SK-N-MC (cell line): ENCODE data around the gene RIN3.

ENCODE experiments used
- DNase-seq: peaks from one replicate; pipeline ENCODE4 v3.0.0-alpha.2; 2011; ENCODE audit warnings: low read depth, low spot score
- H3K27ac ChIP-seq: fragments of 200-600 bp; sonication (generic); 2 replicates; pipeline ENCODE4 v1.5.1; 2016; ENCODE audit warnings: mixed run types
- H3K36me3 ChIP-seq: fragments of 200-600 bp; sonication (generic); 2 replicates; pipeline ENCODE4 v1.6.1; 2017; ENCODE audit warnings: antibody characterized with exemption, low read length, mixed read lengths; ENCODE audit not compliant: insufficient read depth
- H3K4me3 ChIP-seq: fragments of 200-600 bp; sonication (generic); 2 replicates; pipeline ENCODE4 v1.5.1; 2016
- H3K9ac ChIP-seq: fragments of 200-600 bp; sonication (generic); 2 replicates; pipeline ENCODE4 v1.8.0; 2017; ENCODE audit warnings: mixed run types, mixed read lengths; ENCODE audit not compliant: insufficient read length
- H3K9me3 ChIP-seq: fragments of 200-600 bp; sonication (generic); 2 replicates; pipeline ENCODE4 v1.6.1; 2017; ENCODE audit warnings: low read depth, mild to moderate bottlenecking, antibody characterized with exemption, low read length, moderate library complexity, mixed read lengths
- EZH2 ChIP-seq: fragments of 200-600 bp; sonication (generic); IDR thresholded peaks from one replicate; pipeline ENCODE4 v1.6.1; 2017; ENCODE audit warnings: antibody characterized with exemption
- FOXP2 ChIP-seq: optimal IDR thresholded peaks from 2 replicates; pipeline ENCODE3; 2011; ENCODE audit warnings: mild to moderate bottlenecking, moderate library complexity; ENCODE audit not compliant: insufficient read depth; ENCODE audit errors: extremely low read length, control extremely low read depth
- POLR2AphosphoS5 ChIP-seq: IDR thresholded peaks from 2 replicates; pipeline ENCODE4 v1.6.1; 2012; ENCODE audit warnings: mild to moderate bottlenecking, low read depth, low read length, borderline replicate concordance

Gene RIN3

DNA sequence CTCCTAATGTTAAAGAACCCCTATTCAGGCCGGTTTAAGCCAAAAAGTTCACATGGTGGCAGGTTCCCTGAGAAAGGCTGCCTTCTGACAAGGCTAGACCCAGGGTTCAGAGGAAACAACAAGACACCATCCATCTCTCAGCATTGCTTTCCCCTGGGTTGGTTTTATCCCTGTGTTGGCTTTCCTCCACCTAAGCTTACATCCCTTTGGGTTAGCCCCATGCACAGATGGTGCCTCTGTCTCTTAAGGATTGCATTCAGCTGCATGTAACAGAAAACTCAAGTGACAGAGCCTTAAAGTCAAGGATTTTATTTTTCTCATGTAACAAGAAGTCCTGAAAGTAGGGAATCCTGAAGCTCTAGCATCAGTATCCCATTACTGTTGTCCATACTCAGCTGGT lies 42.8 kb upstream of the RIN3 start:
- Histone ChIP-seq H3K9me3 (no peaks in the 10 kb centered on the region; the same call in 1 of the 2 replicates), H3K27ac (no peak overlapping the region), H3K36me3 (no peaks in the 10 kb centered on the region), H3K4me3 (no peak overlapping the region), H3K9ac (no peak overlapping the region)
- DNase-seq = no peak
- TF ChIP-seq EZH2 = no peak
- no peak for TF ChIP-seq POLR2AphosphoS5
- no peak for TF ChIP-seq FOXP2

DNA sequence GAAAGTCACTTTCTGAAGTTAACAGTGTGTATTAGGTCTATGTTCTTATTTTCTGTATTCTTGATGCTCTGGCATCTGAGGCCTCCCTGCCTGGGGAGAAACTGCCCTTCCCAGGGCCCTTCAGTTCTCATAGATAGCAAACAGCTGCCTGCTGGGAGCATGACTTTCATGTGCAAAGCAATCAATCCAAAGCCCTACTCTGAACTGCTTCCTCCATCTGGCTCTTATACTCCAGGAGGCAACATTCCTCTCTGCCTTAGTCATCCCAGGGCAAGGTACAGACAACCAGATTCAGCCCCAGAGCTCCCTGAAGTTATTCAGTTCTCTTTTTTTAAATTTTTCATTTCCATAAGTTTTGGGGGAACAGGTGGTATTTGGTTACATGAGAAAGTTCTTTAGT lies 41.7 kb upstream of the RIN3 start:
- TF ChIP-seq POLR2AphosphoS5 (no peak), EZH2 (no peak), FOXP2 (no peak)
- no peak overlapping the region for H3K9ac ChIP-seq
- H3K36me3 ChIP-seq = no peaks in the 10 kb centered on the region
- H3K9me3 ChIP-seq = no peaks in the 10 kb centered on the region; the same call in 1 of the 2 replicates
- DNase-seq = no peak
- H3K27ac ChIP-seq = no peak overlapping the region
- no peak overlapping the region for H3K4me3 ChIP-seq

DNA sequence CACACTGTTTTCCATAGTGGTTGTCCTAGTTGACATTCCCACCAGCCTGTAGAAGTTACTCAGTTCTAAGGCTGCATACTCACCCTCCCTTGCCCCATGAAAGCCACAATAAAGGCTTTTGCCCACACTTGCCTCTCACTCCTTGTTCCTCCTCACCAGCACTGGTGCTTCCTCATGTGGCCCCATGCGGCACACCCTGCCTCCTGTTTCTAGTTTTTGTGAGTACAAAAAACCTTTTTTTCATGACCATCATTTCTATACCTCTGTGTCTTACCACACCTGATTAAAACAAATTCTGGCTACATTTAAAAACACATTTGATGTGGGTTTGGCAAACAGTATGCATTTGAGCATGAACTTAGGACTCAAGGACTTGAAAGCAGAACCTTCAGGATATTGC lies 40.7 kb upstream of the RIN3 start:
- DNase-seq = no peak
- TF ChIP-seq FOXP2 = no peak
- no peak for TF ChIP-seq POLR2AphosphoS5
- TF ChIP-seq EZH2 = no peak
- H3K4me3 ChIP-seq = no peak overlapping the region

DNA sequence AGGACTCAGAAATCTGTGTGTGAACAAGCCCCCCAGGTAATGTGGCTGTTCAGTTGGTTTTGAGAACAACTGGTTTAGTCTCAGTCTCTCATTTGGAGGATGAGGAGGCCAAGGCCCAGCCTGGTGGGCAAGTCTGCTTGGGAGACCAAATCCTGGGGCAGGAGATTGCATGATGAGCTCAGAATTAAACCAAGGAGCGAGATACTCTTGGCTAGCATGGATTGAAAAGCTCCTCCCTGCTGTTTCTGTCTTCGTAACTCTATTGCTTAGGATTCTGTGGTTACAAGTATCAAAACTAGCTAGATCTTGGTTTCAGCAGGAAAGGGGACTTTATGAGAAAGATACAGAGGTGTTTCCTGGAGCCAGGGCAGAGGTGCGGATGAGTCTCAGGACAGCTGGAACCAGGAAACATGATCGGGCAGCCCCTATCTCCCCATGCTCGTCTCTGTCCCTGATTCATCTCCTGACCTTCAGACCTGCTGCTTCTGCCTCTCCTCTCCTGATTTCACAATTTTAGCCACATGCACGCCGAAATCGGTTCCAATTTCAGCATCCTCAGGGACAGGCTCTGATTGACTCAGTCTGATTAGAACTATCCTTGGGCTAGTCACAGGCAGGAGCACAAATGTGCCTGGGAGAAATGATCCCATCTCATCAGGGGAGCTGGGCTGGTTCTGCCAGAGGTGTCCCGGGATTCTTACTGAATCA lies 40.2 kb upstream of the RIN3 start:
- no peak for DNase-seq

More for the DNA sequence above, 40.7 kb upstream of the RIN3 start:
- Histone ChIP-seq H3K9me3 (no peaks in the 10 kb centered on the region), H3K9ac (no peak overlapping the region), H3K36me3 (no peaks in the 10 kb centered on the region), H3K27ac (no peak overlapping the region)

DNA sequence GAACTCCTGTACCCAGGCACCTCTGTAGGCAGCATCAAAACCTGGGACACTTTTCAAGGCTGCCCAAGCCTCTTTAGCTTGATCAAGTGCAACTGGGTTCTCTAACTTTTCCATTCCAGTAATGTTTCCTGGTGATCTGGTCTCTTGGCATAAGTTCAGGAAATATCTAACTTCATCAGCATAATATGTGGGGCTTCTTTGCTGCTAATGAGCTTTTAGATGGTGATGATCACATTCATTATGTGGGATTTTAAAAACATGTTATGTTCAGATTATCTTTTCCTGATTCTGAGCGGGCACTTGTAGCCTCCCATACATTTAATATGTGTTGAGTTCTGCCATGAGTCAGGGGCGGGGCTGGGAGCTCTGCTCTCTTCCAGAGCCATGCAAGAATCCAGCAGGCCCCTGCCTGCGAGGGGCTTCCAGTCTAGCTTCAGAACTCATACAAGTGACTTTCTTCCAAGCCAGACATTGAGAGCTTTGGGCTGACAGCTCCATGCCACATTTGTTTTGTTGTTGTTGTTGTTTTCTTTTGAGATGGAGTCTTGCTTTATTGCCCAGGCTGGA lies 39.5 kb upstream of the RIN3 start:
- no peak overlapping the region for H3K27ac ChIP-seq
- no peaks in the 10 kb centered on the region for H3K36me3 ChIP-seq
- no peaks in the 10 kb centered on the region for H3K9me3 ChIP-seq
- no peak for TF ChIP-seq POLR2AphosphoS5
- no peak for TF ChIP-seq EZH2
- TF ChIP-seq FOXP2 = no peak
- no peak overlapping the region for H3K9ac ChIP-seq
- H3K4me3 ChIP-seq = no peak overlapping the region
- no peak for DNase-seq

More for the DNA sequence above, 40.2 kb upstream of the RIN3 start:
- Histone ChIP-seq H3K27ac (no peak overlapping the region), H3K4me3 (no peak overlapping the region), H3K9ac (no peak overlapping the region), H3K9me3 (no peaks in the 10 kb centered on the region), H3K36me3 (no peaks in the 10 kb centered on the region)
- no peak for TF ChIP-seq FOXP2
- TF ChIP-seq POLR2AphosphoS5 = no peak
- no peak for TF ChIP-seq EZH2

DNA sequence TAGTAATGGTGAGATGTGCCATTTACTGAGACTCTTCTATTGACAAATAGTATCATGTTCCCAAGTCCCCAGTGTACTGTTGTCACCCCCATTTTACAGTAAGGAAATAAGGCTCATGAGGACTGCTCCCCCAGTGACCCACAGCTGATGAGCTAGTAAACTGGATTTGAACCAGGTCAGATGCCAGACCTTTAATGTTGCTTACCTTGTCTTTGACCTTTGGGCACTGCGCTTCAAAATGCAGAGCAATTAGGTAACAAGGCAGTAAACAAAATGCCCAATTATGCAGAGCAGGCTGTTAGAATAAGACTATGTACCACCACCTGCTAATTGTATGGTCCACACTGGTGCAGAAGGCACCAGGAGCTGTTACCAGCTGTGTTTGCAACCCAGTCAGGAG lies 38.5 kb upstream of the RIN3 start:
- Histone ChIP-seq H3K36me3 (no peaks in the 10 kb centered on the region), H3K4me3 (no peak overlapping the region), H3K27ac (no peak overlapping the region), H3K9me3 (no peaks in the 10 kb centered on the region), H3K9ac (no peak overlapping the region)
- TF ChIP-seq FOXP2 (no peak), EZH2 (no peak), POLR2AphosphoS5 (no peak)
- DNase-seq = no peak

DNA sequence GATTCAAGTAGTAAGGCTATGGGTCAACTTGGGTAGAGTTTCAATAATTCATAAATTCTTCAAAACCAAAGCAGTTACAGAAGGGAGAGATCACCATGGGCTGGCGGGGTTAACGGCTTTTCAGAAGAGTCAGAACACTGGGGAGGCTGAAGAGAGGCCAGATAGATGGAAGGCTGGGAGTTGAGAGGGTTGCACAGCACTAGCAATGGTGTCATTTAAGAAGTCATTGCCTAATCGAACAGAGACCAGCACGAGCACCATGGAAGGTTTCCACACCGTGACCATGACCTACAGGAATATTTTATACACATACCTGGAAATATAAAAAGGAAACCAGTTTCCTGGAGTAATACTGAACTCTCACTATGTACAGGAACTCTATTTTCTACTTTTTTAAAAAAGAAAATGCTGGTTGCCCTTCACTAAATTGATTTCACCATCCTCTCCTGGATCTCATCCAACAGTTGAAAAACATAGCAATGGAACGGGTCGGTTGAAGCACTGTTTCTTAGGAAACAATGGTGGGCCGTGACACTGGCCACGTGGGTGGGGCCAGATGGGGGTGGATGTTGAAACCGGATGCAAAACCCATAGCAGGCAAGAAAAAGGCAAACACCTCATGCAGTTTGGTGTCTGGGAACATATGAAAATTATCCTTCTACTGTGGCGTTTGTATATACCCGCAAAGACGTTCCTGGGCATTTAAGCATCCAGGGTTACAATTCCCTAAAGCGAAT lies 38.0 kb upstream of the RIN3 start:
- Histone ChIP-seq H3K4me3 (no peak overlapping the region), H3K9ac (no peak overlapping the region), H3K36me3 (no peaks in the 10 kb centered on the region), H3K27ac (no peak overlapping the region), H3K9me3 (no peaks in the 10 kb centered on the region)
- TF ChIP-seq FOXP2 (no peak), EZH2 (no peak), POLR2AphosphoS5 (no peak)
- no peak for DNase-seq

DNA sequence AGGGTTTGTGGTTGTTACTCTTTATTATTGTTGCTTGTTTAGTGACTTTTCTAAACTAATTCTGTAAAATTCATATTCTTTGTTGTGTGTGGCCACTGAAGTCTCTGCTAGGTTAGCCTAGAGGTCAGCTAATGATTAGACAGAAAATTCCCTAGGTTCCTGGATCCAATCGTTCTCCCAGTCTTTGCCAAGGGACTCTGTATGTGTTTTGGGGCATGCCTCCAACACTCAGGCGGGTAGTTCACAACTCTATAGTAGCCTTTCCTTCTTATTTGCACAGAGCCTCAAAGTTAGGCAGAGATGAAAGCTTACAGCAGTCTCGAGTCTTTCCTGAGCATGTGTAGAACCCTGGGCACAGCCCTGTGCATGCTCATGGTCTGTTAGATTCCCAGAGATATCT lies 32.7 kb upstream of the RIN3 start:
- no peaks in the 10 kb centered on the region for H3K9me3 ChIP-seq
- DNase-seq = no peak
- no peak overlapping the region for H3K4me3 ChIP-seq
- TF ChIP-seq POLR2AphosphoS5 (no peak), EZH2 (no peak), FOXP2 (no peak)
- H3K9ac ChIP-seq = no peak overlapping the region
- H3K27ac ChIP-seq = no peak overlapping the region
- H3K36me3 ChIP-seq = no peaks in the 10 kb centered on the region

DNA sequence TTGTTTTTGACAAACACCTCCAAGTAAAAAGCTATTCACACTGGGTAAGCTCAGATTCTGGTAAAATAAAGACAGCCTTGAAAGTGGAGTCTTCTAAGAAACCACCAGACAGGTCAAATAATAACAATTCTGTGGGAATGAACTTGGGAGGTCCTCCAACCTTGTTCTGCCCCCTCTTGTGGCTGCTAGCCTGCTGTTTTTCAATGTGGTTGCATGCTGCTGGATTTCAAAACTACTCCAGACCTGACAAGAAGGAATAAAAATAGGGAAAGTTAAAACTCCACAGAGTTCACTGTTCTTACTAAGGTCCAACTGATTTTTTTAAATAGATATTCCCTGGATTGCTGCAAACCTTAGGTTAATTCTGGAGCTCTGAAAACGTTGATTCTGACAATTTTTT lies 32.2 kb upstream of the RIN3 start:
- no peak overlapping the region for H3K4me3 ChIP-seq
- no peak for DNase-seq
- TF ChIP-seq EZH2 = no peak
- no peak for TF ChIP-seq FOXP2
- no peak for TF ChIP-seq POLR2AphosphoS5
- no peaks in the 10 kb centered on the region for H3K36me3 ChIP-seq
- no peaks in the 10 kb centered on the region for H3K9me3 ChIP-seq
- no peak overlapping the region for H3K27ac ChIP-seq
- no peak overlapping the region for H3K9ac ChIP-seq
